GM12865 (cell line): ENCODE results near the gene AIG1.

ENCODE experiments used
- DNase-seq: peaks from one replicate; pipeline ENCODE4 v3.0.0; 2010; ENCODE audit warnings: low read depth
- H3K4me3 ChIP-seq: 2 replicates; pipeline ENCODE4 v1.5.1; 2011; ENCODE audit warnings: mild to moderate bottlenecking, low read depth, low read length, control low read depth
- TF ChIP-seq, protein P1 (sequence below): IDR thresholded peaks from 2 replicates; pipeline ENCODE4 v1.5.1; 2011; ENCODE audit warnings: low read length, control low read depth, low read depth, inconsistent platforms; ENCODE audit not compliant: insufficient read depth; ENCODE audit errors: missing control alignments

The AIG1 gene

GRCh38 chr6:143252961-143253360 lies 192.3 kb downstream of the AIG1 start:
- TF ChIP-seq, protein P1, sequence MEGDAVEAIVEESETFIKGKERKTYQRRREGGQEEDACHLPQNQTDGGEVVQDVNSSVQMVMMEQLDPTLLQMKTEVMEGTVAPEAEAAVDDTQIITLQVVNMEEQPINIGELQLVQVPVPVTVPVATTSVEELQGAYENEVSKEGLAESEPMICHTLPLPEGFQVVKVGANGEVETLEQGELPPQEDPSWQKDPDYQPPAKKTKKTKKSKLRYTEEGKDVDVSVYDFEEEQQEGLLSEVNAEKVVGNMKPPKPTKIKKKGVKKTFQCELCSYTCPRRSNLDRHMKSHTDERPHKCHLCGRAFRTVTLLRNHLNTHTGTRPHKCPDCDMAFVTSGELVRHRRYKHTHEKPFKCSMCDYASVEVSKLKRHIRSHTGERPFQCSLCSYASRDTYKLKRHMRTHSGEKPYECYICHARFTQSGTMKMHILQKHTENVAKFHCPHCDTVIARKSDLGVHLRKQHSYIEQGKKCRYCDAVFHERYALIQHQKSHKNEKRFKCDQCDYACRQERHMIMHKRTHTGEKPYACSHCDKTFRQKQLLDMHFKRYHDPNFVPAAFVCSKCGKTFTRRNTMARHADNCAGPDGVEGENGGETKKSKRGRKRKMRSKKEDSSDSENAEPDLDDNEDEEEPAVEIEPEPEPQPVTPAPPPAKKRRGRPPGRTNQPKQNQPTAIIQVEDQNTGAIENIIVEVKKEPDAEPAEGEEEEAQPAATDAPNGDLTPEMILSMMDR, result no peak
- no peak overlapping the region for H3K4me3 ChIP-seq
- DNase-seq, result no peak

GRCh38 chr6:143253586-143253985 lies 192.9 kb downstream of the AIG1 start:
- TF ChIP-seq, protein P1, result no peak
- DNase-seq, result no peak
- H3K4me3 ChIP-seq, result no peak overlapping the region

DNA sequence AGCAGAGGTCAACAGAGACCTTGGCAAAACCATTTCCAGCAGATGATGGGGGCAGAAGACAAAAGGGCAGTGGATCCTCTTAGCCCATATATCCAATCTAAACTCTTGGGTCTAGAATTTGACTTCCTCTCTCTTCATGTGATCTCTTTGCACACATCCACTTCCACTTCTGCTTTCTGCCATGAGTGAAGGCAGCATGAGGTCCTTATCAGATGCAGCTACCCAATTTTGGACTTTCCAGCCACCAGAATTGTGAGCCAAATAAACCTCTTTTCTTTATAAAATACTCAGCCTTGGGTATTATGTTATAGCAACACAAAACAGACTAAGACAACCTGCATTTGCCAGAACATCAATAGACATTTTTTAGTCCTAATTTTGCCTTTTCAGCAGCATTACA lies 198.3 kb downstream of the AIG1 start:
- TF ChIP-seq, protein P1, result no peak
- H3K4me3 ChIP-seq, result no peak overlapping the region
- peak; percentile 12 for DNase-seq

- DNase-seq, result no peak
- TF ChIP-seq, protein P1, result no peak
- H3K4me3 ChIP-seq, result no peak overlapping the region
Observed at GRCh38 chr6:143260857-143261256, 200.2 kb downstream of the AIG1 start.

DNA sequence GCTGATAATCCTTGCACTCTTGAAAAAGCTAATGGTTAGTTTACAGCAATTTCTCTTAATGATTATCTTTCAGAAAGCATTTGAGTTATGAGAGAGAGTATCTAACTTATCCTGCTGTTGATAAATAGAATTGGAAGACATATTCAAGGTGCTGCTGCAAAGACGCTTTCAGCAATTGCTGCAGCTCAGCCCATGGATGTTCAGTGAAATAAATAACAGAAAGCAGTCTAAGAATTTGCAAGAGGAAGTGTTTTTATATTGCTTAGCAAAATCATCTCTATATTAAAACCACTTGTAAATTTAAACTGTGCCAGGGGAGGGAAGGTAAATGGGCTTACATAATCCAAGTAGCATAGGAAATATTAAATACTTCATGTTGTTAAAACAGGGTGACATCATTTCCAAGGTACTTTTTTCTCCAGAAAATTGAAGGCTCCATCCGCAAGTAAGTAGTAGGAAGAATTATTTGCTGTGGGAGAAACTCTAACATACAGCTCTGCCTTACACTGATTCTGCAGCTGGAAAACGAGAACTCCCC lies 201.3 kb downstream of the AIG1 start:
- TF ChIP-seq, protein P1, result no peak
- no peak for DNase-seq
- H3K4me3 ChIP-seq, result no peak overlapping the region

DNA sequence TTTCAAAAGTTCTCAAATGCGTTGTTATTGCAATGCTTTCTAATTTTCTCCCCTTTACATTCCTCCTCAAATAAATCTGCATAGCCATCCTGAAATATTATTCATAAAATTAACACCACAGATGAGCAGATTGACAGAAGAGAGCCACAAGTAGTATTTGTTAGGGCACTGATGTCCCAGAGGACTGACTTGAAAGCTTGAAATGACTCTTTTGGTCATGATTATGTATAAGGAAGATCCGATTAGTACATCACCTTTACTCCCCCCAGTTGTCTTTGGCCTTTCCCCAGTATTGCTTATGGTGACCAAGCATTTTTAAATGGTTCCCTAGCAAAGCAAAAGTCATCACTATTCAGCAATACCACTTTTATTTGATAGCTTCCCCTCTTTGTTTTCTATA lies 202.2 kb downstream of the AIG1 start:
- H3K4me3 ChIP-seq, result no peak overlapping the region
- TF ChIP-seq, protein P1, result no peak
- DNase-seq, result peak; percentile 35

- TF ChIP-seq, protein P1, result no peak
- no peak overlapping the region for H3K4me3 ChIP-seq
- no peak for DNase-seq
Observed at GRCh38 chr6:143264379-143264778, 203.7 kb downstream of the AIG1 start.
